Right ventricle myocardium superior (tissue), 1 donor: ENCODE results near the gene TRIM33. TPM values are rescaled to one million over a fixed set of nuclear protein-coding genes. Genes with fewer than 3 reads are reported as not detected.
A peak's percentile ranks its signal among the peaks of the same experiment; 100 is the strongest.

Experiments used
- ATAC-seq: fragments of 200-7000 bp; cut with Tn5 transposase; one replicate; pipeline ENCODE4 v1.9.1; 2020; ENCODE audit warnings: mild to moderate bottlenecking; ENCODE audit not compliant: poor library complexity
- DNase-seq: peaks from one replicate; pipeline ENCODE4 v3.0.0-alpha.2; 2020
- intact Hi-C: fragments of 100-400 bp; cut with DNase I; formaldehyde crosslinking; loops from one replicate; pipeline ENCODE4 v1.11.2; 2022
- long read RNA-seq: library from polyadenylated mRNA; unstranded; transcript quantifications from one replicate; pipeline ENCODE4 v2.0.0, GENCODE V29; 2021
- total RNA-seq: library from RNA; stranded (reverse); fragmentation: NEBNext Ultra II Directional; extraction: Animal tissue kit (Norgen Biotek cat#: 25700); gene quantifications from one replicate; pipeline ENCODE4 v1.2.1, GENCODE V29; 2021
- donor health status: DM: no; HTN: yes; CAD: no; lungs with severe emphysema.

The TRIM33 gene
- 13.3 TPM for total RNA-seq
- long read RNA-seq, full-length matches to known transcripts = 14 of 28 reads
- long read RNA-seq, partial matches to known transcripts = 5 of 28 reads
- long read RNA-seq, other reads (novel, unspliced or antisense) = 9 of 28 reads

DNA sequence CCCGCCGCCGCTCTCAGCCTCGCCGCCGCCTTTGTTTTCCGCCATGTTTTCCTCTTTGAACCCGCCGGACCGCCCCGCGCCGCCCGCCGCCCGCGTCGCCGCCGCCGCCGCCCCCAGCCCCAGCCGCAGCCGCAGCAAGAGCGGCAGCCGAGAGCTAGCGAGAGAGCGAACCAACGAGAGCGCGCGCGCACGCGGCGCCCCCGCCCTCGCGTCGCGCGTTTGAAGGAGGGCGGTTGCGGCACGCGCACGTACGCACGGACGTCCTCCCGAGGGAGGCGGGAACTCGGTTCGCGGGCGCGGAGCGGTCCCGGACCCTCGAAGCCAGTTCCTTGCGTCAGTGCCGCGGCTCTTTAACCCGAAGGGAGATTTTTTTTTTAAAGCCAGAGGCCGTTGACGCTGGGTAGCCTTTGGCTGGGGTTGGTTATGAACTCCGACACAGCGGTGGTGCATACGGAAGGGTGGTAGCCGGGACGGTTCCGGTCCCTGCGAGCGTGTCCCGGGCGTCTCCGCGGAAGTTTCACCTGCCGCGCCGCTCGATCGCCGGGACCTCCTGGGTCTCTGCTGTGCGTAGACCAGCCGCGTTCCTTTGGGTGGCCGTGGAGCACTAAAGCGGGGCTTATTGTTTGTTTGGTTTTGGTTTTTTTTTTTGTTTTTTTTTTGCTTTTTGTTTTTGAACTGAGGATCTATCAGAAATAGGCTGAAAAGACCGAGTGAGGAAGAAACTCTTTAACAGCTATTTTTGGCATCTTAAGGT is at the start of gene TRIM33:
TSS of gene TRIM33 (minus strand) at position 172 of the 754 bp plus-strand sequence. CDS start at position 45, 127 bp downstream.
- intact Hi-C loops = no loop called here
- ATAC-seq = peak; percentile 98
- peak; percentile 95 for DNase-seq

DNA sequence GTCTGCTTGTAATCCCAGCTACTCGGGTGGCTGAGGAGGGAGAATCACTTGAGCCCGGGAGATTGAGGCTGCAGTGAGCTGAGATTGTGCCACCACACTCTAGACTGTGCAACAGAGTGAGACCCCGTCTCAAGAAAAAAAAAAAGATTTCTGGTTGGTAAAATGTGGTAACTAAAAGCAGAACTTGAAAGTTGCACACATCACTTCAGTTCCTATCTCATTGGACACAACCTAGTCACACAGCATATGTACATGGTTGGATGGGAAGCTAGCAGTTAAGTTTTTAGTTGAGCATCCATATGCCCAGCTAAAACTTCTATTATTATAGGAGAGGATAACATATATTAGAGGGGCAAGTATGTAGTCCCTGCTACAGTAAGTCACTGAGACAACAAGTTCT is 48.4 kb upstream of the TRIM33 start:
- intact Hi-C loops = loop anchor here (10.0 kb wide), 1 partner anchor 215 kb away; no protein-coding TSS in a partner anchor
- DNase-seq (no peak), ATAC-seq (no peak)

DNA sequence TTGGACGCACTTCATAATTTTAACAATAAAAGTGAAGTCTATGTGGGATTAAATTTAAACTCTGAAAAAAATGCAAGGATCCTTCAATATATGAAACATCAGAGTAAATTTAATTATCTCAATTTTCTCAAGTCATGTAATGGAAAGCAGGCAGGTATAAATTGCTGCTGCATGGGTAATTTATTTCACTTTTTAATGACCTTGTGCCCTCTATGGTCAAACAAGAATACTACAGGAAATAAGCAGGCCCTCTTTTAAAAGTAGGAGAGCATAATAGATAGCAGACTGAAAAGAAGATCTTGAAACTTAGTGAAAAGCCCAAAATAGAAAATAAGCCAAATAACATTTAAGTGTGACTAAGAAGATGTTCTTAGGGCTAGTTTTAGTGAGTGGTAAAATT is 47.5 kb upstream of the TRIM33 start:
- intact Hi-C loops = loop anchor here (10.0 kb wide), 1 partner anchor 214 kb away; no protein-coding TSS in a partner anchor
- no peak for ATAC-seq
- no peak for DNase-seq

DNA sequence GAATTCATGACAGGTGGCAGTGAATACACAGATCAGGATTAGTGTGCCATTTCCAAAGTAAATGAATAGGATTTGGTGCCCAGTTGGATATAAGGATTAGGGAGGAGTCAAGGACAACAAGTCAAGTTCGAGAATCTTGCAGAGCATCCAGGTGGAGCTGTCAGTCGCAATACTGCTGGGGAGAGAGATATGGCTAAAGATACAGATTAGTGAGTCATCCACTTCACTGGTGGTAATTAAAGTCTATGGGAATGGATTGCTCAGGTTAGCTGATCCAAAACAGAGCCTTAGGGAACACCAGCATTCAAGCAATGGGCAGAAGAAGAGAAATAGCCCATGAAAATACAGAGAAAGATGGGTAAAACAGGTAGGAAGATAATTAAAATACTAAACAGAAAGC is 43.6 kb upstream of the TRIM33 start:
- intact Hi-C loops = loop anchor here (10.0 kb wide), 1 partner anchor 210 kb away; no protein-coding TSS in a partner anchor
- no peak for ATAC-seq
- no peak for DNase-seq

DNA sequence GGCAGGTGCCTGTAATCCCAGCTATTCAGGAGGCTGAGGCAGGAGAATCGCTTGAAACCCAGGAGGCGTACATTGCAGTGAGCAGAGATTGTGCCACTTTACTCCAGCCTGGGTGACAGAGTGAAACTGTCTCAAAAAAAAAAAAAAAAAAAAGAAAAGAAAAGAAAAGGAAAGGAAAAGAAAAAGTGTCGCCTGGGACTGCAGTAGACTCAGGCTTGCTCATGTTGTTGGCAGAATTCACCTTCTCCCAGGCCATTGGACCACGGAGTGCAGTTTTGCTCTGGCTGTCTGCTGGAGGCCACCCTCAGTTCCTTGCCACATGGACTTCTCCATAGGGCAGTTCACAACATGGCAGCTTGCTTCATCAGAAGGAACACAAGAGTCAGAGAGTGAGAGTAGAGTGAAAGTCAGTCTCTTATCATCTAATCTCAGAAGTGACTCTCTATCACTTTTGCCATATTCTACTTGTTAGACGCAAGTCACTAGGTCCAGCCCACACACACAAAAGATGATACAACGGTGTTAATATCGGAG is 41.2 kb upstream of the TRIM33 start:
- intact Hi-C loops = loop anchor here (10.0 kb wide), 1 partner anchor 207 kb away; no protein-coding TSS in a partner anchor
- DNase-seq = no peak
- ATAC-seq = no peak

DNA sequence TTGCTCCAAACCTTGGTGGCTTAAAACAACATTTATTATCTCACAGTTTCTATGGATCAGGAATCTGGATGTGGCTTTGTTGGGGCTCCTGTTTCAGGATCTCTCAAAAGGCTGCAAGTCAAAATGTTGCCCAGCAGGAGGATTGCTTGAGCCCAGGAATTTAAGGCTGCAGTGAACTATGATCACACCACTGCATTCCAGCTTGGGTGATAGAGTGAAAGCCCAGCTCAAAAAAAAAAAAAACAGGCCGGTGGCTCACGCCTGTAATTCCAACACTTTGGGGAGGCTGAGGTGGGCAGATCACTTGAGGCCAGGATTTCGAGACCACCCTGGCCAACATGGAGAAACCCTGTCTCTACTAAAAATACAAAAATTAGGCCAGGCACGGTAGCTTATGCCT is 40.4 kb upstream of the TRIM33 start:
- intact Hi-C loops = loop anchor here (10.0 kb wide), 1 partner anchor 207 kb away; no protein-coding TSS in a partner anchor
- no peak for ATAC-seq
- no peak for DNase-seq

GRCh38 chr1:114550336-114550735 is 39.3 kb upstream of the TRIM33 start:
- ATAC-seq (no peak), DNase-seq (no peak)
- intact Hi-C loops = loop anchor here (10.0 kb wide), 1 partner anchor 206 kb away; no protein-coding TSS in a partner anchor

DNA sequence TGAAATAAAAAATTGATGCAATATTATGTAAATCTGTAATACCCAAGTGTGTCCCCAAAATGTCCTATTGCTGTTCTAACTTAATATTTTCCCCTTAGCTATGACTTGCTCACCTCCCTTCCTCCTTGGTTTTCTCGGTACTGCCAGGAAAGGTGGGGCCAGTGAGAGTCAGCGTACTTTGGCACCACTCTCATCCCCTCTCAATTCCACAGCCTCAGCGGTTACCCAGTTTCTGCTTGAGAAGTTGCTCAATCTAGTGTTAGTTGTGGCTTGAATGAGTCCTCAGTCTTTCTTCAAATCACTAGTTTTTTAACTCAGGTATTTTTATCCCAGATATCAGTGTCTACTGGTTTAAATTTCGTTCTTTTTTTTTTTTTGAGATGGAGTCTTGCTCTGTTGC is 38.1 kb upstream of the TRIM33 start:
- DNase-seq = no peak
- intact Hi-C loops = no loop called here
- no peak for ATAC-seq

DNA sequence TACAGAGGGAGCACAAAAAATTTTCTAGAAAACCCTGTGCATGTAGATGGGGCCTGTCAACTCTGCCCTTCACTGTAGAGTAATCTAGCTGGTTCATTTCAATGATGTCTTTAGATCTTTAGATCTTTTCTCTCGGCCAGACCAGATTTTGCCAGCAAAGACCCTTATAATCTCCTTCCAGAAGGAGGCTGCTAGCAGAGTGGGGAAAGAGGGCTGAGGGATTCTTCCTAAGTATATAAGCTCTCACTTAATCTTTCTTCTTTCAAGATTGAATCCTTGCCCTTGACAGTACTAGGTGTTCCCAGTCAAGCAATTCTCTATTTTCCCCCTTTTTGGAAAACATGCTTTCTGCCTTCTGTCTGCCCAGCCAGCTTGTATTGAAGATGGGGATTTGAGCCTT is 36.1 kb upstream of the TRIM33 start:
- ATAC-seq (no peak), DNase-seq (no peak)
- intact Hi-C loops = no loop called here

DNA sequence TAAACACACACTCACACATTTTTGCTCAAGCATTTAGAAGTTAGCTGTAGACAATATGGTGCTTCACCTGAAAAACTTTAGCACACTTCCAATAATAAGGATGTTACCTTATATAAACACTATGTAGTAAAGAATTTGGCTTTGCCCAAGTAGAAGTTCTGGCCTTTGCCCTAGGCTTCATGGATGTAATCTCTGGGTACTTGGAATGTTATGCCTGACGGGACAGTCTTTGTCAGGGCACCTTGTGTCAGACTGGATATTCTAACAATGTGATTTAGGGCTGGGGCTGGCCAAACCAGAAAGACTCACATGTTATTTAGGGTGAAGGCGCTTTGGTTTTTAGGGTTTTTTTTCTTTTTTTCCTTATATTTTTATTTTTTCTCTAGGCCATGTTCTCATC is 34.8 kb upstream of the TRIM33 start:
- ATAC-seq (no peak), DNase-seq (no peak)
- intact Hi-C loops = no loop called here

DNA sequence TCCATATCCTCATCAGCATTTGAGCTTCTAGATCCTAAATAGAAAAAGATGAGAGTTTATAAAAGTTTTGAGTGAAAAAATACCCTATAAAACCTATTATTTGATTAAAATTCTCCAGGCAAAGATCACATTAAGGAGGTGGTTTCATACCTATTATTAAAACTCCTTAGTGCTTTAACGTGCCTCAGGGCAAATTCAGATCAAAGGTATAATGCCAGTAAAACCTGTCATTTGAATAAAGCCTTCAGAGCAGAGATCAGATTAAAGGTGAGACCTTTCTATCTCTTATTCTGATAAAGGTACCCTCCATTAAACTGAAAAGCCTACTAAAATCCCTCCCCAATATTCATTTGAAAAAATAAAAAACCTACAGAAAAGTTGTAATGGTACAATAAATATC is 34.3 kb upstream of the TRIM33 start:
- ATAC-seq (no peak), DNase-seq (no peak)
- intact Hi-C loops = no loop called here

GRCh38 chr1:114540821-114541220 is 29.8 kb upstream of the TRIM33 start:
- intact Hi-C loops = no loop called here
- no peak for DNase-seq

GRCh38 chr1:114540272-114540671 is 29.3 kb upstream of the TRIM33 start:
- ATAC-seq (no peak), DNase-seq (no peak)
- intact Hi-C loops = no loop called here

More at GRCh38 chr1:114540821-114541220, 29.8 kb upstream of the TRIM33 start:
- no peak for ATAC-seq

GRCh38 chr1:114536043-114536442 is 25.0 kb upstream of the TRIM33 start:
- DNase-seq = no peak
- intact Hi-C loops = no loop called here
- ATAC-seq = no peak

GRCh38 chr1:114535401-114535800 is 24.4 kb upstream of the TRIM33 start:
- no peak for DNase-seq

GRCh38 chr1:114531094-114531493 is 20.1 kb upstream of the TRIM33 start:
- intact Hi-C loops = no loop called here
- ATAC-seq (no peak), DNase-seq (no peak)

More at GRCh38 chr1:114535401-114535800, 24.4 kb upstream of the TRIM33 start:
- intact Hi-C loops = no loop called here
- no peak for ATAC-seq

DNA sequence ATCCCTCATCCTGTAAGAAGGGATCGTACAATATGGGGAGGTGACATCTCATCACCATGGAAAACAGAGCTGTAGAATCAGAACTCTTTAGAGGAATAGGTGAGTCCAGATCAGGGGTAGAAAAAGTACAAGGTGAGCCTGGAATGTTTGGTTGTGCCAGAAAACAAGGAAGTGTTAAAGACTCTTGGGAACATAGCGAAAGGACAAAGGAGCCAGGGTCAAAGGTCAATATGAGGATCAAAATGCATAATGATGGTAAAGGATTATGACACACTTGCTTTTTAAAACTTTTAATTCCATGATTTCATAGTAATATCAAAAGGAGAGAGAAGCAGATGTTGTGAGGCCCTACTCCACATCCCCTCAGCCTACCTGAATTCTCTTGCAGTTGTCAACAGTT is 19.2 kb upstream of the TRIM33 start:
- ATAC-seq (no peak), DNase-seq (no peak)
- intact Hi-C loops = no loop called here

GRCh38 chr1:114524944-114525343 is 13.9 kb upstream of the TRIM33 start:
- no peak for DNase-seq
- intact Hi-C loops = no loop called here
- ATAC-seq = no peak

GRCh38 chr1:114522264-114522575 is 11.2 kb upstream of the TRIM33 start:
- ATAC-seq = no peak
- no peak for DNase-seq
- intact Hi-C loops = no loop called here
